Measurements from ENCODE around the gene TTLL10. TPM values are rescaled to one million over a fixed set of nuclear protein-coding genes. Genes with fewer than 3 reads are reported as not detected.

The TTLL10 gene
- total RNA-seq, 1 experiment from 2014 or later: 0.68 TPM

- Histone ChIP-seq H2AFZ (ENCODE audit: low read length) (no peak within 1 kb of the TSS), H3K23ac (ENCODE audit: insufficient read length, low read depth, low read length) (no peak within 1 kb of the TSS), H2BK20ac (ENCODE audit: low read depth, low read length, poor library complexity, severe bottlenecking) (no peak within 1 kb of the TSS), H3K56ac (ENCODE audit: insufficient read length, low read depth, low read length) (no peak within 1 kb of the TSS), H2AK5ac (ENCODE audit: insufficient read length, low read length) (no peak within 1 kb of the TSS), H2BK5ac (ENCODE audit: insufficient read length, low read length) (no peak within 1 kb of the TSS), H2BK120ac (ENCODE audit: low read depth, low read length, poor library complexity, severe bottlenecking) (no peak within 1 kb of the TSS), H3K4me2 (ENCODE audit: insufficient read depth, insufficient read length, low read length) (peak within 1 kb of the TSS; percentile 71), H4K91ac (ENCODE audit: insufficient read length, low read depth, low read length) (no peak within 1 kb of the TSS), H3T11ph (ENCODE audit: low read length) (no peak within 1 kb of the TSS), H3K9ac (ENCODE audit: extremely low read depth, insufficient read length, low read length) (peak within 1 kb of the TSS; percentile 43), H2BK15ac (ENCODE audit: low read depth, low read length) (no peak within 1 kb of the TSS), H3K4me1 (ENCODE audit: insufficient read depth, low read length) (no peaks in the 10 kb centered on the region), H3K18ac (ENCODE audit: insufficient read length, low read depth, low read length) (no peak within 1 kb of the TSS), H3K14ac (ENCODE audit: insufficient read depth, low read length) (peak within 1 kb of the TSS; percentile 59), H4K8ac (replicated peaks; ENCODE audit: insufficient read length, low read depth, low read length) (no peak within 1 kb of the TSS), H3K4ac (ENCODE audit: low read depth, low read length) (no peak within 1 kb of the TSS), H3K27me3 (ENCODE audit: insufficient read depth, low read length) (no peaks in the 10 kb centered on the region), H4K5ac (ENCODE audit: insufficient read length, low read depth, low read length) (no peak within 1 kb of the TSS), H2BK12ac (ENCODE audit: insufficient read length, low read depth, low read length) (no peak within 1 kb of the TSS), H3K23me2 (ENCODE audit: insufficient read length, low read depth, low read length, poor library complexity, severe bottlenecking) (peaks cover 6% of the 10 kb centered on the region), H3K9me3 (ENCODE audit: control insufficient read depth, low read depth, low read length) (no peaks in the 10 kb centered on the region), H4K20me1 (ENCODE audit: control insufficient read depth, insufficient read depth, insufficient read length) (no peaks in the 10 kb centered on the region), H3K79me1 (ENCODE audit: insufficient read depth, low read depth, low read length, poor library complexity, severe bottlenecking) (peaks cover 2% of the 10 kb centered on the region), H3K27ac (ENCODE audit: insufficient read length, low read depth, low read length) (no peak within 1 kb of the TSS), H3K79me2 (ENCODE audit: insufficient read depth, low read length) (peaks cover 2% of the 10 kb centered on the region; the same call in 1 of the 2 replicates)
- Mint-ChIP-seq H3K9me3 (peaks cover 0 to 4% of the 10 kb centered on the region in 2 experiments; a peak in 1 of 5 replicates), H3K27me3 (ENCODE audit: low read depth) (no peaks in the 10 kb centered on the region), H3K4me1 (peaks cover 15 to 21% of the 10 kb centered on the region in 2 experiments), H3K27ac (peak within 1 kb of the TSS; percentile 58 to 93 (median 62); a peak in 3 of 7 replicates), H3K4me3 (peak within 1 kb of the TSS; percentile 90 to 93), H3K36me3 (ENCODE audit: insufficient read depth in 1 of 3, low read depth in 3 of 3) (peaks cover 17 to 39% (median 37%) of the 10 kb centered on the region in 3 experiments)
- WGBS (ENCODE audit: extremely low coverage, insufficient read length, low lambda C conversion rate): no CpG with 5 or more reads among the region's 99 CpGs
- DNase-seq: peak; percentile 97
- TF ChIP-seq, protein P1, sequence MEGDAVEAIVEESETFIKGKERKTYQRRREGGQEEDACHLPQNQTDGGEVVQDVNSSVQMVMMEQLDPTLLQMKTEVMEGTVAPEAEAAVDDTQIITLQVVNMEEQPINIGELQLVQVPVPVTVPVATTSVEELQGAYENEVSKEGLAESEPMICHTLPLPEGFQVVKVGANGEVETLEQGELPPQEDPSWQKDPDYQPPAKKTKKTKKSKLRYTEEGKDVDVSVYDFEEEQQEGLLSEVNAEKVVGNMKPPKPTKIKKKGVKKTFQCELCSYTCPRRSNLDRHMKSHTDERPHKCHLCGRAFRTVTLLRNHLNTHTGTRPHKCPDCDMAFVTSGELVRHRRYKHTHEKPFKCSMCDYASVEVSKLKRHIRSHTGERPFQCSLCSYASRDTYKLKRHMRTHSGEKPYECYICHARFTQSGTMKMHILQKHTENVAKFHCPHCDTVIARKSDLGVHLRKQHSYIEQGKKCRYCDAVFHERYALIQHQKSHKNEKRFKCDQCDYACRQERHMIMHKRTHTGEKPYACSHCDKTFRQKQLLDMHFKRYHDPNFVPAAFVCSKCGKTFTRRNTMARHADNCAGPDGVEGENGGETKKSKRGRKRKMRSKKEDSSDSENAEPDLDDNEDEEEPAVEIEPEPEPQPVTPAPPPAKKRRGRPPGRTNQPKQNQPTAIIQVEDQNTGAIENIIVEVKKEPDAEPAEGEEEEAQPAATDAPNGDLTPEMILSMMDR (conservative IDR thresholded peaks at IDR 0.05): no peak
These were observed 57.9 kb downstream of the TTLL10 start, which contains the start of gene SDF4 for GRCh38 chr1:1231400-1232207. Gene SDF4 (minus strand): TSS chr1:1232001. CDS start chr1:1228772, 3,229 bp downstream.

Measured in H9 (cell line).